Stimulated activated CD8-positive, alpha-beta memory T cell treated with anti-CD3 and anti-CD28 coated beads, Interleukin-4, amount 100 ng/mL, for 1 hour (primary cell): Measurements from ENCODE around the gene MYO10.

Experiments used
- DNase-seq, 2 donors: peaks; one replicate each; pipeline ENCODE4 v3.0.0-alpha.2; 2020; ENCODE audit warnings: low read depth in 2 of 2, low spot score in 1 of 2

MYO10 gene

GRCh38 chr5:16943846-16944678, 8.0 kb upstream of the MYO10 start:
- DNase-seq, result no peak

GRCh38 chr5:16937503-16938161, 1.5 kb upstream of the MYO10 start:
- DNase-seq, result no peak

GRCh38 chr5:16936989-16937438, 926 bp upstream of the MYO10 start:
- no peak for DNase-seq

- no peak for DNase-seq
Observed at GRCh38 chr5:16935231-16936149, 598 bp downstream of the MYO10 start.

GRCh38 chr5:16934677-16935153, 1.4 kb downstream of the MYO10 start:
- no peak for DNase-seq

- no peak for DNase-seq
Observed at GRCh38 chr5:16934123-16934522, 2.0 kb downstream of the MYO10 start.

GRCh38 chr5:16933337-16933736, 2.8 kb downstream of the MYO10 start:
- no peak for DNase-seq

GRCh38 chr5:16932401-16932800, 3.7 kb downstream of the MYO10 start:
- no peak for DNase-seq

- no peak for DNase-seq
Observed at GRCh38 chr5:16931334-16932110, 4.6 kb downstream of the MYO10 start.

GRCh38 chr5:16930496-16930895, 5.6 kb downstream of the MYO10 start:
- no peak for DNase-seq

- no peak for DNase-seq
Observed at GRCh38 chr5:16929831-16930230, 6.3 kb downstream of the MYO10 start.

GRCh38 chr5:16929347-16929746, 6.7 kb downstream of the MYO10 start:
- DNase-seq, result no peak

GRCh38 chr5:16927613-16928012, 8.5 kb downstream of the MYO10 start:
- no peak for DNase-seq

GRCh38 chr5:16926417-16926816, 9.7 kb downstream of the MYO10 start:
- DNase-seq, result no peak

- DNase-seq, result no peak
Observed at GRCh38 chr5:16924206-16924605, 11.9 kb downstream of the MYO10 start.

- DNase-seq, result no peak
Observed at GRCh38 chr5:16922430-16922829, 13.7 kb downstream of the MYO10 start.

GRCh38 chr5:16921211-16921610, 14.9 kb downstream of the MYO10 start:
- DNase-seq, result no peak

- no peak for DNase-seq
Observed at GRCh38 chr5:16920109-16920816, 15.8 kb downstream of the MYO10 start.

- no peak for DNase-seq
Observed at GRCh38 chr5:16918891-16919671, 17.0 kb downstream of the MYO10 start.
